ENCODE data around the gene HPS3.
"Not testable (repeated sequence)": the region's sequence is repeated elsewhere in the genome, so short reads cannot be mapped to it uniquely, and the experiment has no call there.

HPS3 gene

DNA sequence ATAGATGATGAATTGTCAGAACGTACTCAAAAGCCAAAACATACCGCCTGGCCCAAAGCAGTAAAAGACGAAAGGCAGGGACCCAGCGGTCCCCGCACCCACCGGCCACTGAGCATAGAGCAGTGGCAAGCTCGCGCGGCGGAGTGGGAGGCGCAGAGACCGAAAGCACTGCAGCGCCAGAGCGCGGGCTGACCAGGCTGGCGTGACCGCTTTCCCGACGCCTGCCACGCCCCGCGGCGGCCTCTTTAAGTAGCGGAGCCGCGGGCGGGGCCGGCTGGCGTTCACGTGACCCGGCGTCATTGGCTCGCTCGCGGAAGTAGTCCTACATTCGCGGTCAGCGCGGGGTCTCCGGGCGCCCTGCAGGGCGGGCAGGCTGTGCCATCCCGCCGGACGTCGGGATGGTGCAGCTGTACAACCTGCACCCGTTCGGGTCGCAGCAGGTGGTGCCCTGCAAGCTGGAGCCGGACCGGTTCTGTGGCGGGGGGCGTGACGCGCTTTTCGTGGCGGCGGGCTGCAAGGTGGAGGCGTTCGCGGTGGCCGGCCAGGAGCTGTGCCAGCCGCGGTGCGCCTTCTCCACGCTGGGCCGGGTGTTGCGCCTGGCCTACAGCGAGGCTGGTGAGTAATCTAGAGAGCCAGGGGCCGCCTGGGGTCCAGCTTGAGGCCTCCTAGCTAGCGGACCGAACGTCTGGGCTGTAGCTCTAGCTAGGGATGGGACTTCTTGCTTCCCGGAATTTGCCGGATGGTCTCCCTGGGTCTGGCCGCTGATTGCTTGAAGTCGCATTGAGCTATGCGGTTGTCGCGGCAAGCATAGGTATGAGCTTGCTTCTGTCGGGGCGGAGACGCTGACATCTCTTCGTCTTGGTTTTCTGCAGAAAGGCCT is at the start of gene HPS3:
TSS of gene HPS3 (plus strand) at position 313 of the 880 bp plus-strand sequence. CDS start at position 399, 86 bp downstream.
- DNase-seq = peak; percentile 86

GRCh38 chr3:149080011-149080698 is 49.3 kb upstream of the HPS3 start:
- no peak for DNase-seq

- no peak for DNase-seq
Measured at GRCh38 chr3:149080699-149081091, 48.7 kb upstream of the HPS3 start.

GRCh38 chr3:149081772-149082171 is 47.7 kb upstream of the HPS3 start:
- DNase-seq = no peak

GRCh38 chr3:149085828-149086231 is 43.6 kb upstream of the HPS3 start:
- no peak for DNase-seq

DNA sequence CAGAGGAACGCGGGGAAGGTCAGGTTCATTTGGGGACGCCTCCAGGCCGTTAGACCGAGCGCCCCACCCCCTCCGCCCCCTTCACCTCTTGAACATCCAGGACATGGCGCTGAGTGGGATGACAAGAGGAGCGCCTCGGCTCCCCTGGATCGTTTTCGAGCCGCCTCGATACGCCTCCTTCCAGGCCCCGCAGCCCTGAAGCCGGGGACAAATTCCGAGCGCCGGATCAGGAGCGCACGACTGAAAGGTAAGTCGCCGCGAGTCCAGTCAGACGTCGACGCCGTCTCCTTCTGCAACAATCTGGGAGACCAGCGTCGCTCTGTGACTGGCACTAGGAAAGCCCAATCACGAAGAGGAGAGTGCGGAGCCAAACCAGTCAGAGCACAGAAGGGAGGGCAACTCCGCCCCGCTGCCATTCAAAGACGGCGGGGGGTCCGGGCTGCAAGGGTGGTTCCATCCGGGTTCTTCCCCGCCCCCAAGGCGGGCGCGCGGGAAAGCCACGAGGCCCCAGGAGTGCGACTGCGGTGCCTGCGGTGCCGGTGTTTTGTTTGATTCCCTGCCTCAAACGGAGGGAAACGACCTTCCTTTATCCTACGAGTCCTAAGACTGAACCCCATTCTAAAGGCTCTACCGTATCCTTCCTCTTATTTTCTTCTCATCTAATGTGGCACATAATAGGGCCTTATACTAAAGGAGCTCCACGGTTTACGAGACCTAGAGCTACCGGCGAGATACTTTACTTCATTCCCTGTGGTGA is 43.0 kb upstream of the HPS3 start, which contains the start of gene HLTF:
TSS of gene HLTF (minus strand) at position 302 of the 757 bp plus-strand sequence. CDS start at position 105, 197 bp downstream.
- peak; percentile 93 for DNase-seq

- no peak for DNase-seq
Measured at GRCh38 chr3:149087208-149087607, 42.2 kb upstream of the HPS3 start.

DNA sequence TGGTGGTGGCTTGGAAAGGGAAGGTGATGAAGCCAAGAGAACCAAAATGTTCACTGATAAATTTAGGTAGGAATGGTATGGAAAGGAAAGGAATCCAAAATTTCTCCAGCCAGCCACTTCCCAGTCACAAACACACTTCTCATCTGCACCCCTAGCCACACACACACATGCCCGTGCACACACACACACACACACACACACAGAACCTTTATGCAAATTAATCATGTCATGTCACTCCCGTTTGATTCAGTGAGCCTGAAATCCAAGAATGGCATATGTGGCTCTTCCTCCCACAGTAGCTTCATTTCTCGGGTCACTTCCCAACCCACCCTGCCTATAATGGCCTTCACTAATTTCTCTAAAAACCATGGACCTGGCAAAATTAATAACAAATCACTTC is 40.0 kb upstream of the HPS3 start:
- DNase-seq = no peak

DNA sequence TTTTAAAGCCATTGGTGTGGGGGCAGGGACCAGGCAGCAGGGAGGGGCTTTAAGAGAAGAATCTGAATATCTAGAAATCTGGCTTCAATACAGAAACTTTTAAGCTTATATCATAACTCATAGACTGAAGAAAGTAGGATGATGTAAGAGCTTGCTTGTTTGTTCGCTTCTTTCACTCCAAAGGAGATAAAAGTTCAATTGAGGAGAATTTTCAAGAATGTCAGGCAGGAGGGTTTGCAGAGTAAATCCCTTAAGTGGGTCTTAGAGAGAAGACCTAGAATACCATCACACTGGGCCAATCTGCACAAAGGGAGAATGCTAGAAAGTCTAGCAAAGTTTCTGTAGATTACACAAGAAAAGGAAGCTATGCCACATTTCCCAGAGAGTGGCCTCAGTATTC is 39.0 kb upstream of the HPS3 start:
- DNase-seq = no peak

GRCh38 chr3:149090907-149091306 is 38.5 kb upstream of the HPS3 start:
- DNase-seq = no peak

- no peak for DNase-seq
Measured at GRCh38 chr3:149091983-149092382, 37.5 kb upstream of the HPS3 start.

DNA sequence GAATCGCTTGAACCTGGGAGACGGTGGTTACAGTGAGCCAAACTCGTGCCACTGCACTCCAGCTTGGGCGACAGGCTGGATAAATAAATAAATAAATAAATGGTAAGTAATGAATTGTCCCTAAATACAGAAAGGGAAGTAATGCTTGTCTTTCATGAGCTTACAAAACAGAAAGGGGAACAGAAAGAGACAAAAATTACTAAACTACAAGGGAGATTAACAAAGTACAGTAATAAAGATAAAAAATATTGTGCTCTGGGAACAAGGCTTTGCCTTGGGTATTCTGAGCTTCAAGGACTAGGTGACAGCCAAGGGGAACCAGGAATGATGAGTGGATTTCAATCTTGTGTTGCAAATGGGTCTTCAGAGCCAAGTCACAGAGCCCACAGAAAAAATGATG is 34.0 kb upstream of the HPS3 start:
- no peak for DNase-seq

DNA sequence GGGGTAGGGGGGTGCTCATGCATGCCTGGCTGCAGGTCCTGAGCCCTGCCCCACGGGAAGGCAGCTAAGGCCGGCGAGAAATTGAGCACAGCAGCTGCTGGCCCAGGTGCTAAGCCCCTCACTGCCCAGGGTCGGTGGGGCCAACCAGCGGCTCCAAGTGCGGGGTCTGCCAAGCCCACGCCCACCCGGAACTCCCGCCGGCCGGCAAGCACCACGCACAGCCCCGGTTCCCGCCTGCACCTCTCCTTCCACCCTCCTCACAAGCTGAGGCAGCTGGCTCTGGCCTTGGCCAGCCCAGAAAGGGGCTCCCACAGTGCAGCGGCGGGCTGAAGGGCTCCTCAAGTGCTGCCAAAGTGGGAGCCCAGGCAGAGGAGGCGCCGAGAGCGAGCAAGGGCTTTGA is 31.5 kb upstream of the HPS3 start:
- not testable (repeated sequence) for DNase-seq

- DNase-seq = no peak
Measured at GRCh38 chr3:149101154-149101553, 28.3 kb upstream of the HPS3 start.

GRCh38 chr3:149101641-149102040 is 27.8 kb upstream of the HPS3 start:
- DNase-seq = no peak

- no peak for DNase-seq
Measured at GRCh38 chr3:149104484-149104883, 25.0 kb upstream of the HPS3 start.

- no peak for DNase-seq
Measured at GRCh38 chr3:149114458-149114857, 15.0 kb upstream of the HPS3 start.

DNA sequence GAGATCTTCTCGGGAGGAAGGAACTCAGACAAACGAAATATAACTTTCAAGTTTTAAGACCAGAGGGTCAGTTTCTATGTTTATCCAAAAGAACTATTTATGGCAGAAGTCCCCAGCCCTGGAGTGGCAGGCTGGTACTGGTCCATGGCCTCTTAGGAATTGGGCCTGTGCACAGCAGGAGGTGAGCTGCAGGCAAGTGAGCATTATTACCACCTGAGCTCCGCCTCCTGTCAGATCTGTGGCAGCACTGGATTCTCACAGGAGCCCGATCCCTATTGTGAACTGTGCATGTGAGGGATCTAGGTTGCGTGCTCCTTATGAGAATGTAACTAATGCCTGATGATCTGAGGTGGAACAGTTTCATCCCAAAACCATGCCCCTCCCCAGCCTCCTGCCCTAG is 14.3 kb upstream of the HPS3 start:
- DNase-seq = no peak

GRCh38 chr3:149118724-149119123 is 10.7 kb upstream of the HPS3 start:
- no peak for DNase-seq

DNA sequence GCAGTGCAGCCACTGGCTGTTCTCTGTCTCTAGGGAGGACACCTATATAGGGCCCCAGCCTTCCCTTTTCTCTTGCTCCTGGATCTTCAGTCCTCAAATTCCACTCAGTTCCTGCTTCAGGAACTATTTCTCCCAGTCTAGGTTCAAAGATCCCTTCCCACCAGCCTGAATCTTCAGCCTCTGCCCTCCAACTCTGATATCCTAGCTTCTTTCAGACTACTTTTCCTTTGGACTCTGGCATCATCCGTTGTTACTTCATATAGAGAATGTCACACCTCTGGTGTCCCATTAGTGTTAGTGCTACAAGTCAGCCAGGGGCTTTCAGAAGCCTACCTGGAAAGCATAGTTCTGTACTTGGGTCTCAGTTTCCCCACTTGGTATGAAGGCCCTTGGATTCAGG is 10.0 kb upstream of the HPS3 start:
- DNase-seq = no peak

DNA sequence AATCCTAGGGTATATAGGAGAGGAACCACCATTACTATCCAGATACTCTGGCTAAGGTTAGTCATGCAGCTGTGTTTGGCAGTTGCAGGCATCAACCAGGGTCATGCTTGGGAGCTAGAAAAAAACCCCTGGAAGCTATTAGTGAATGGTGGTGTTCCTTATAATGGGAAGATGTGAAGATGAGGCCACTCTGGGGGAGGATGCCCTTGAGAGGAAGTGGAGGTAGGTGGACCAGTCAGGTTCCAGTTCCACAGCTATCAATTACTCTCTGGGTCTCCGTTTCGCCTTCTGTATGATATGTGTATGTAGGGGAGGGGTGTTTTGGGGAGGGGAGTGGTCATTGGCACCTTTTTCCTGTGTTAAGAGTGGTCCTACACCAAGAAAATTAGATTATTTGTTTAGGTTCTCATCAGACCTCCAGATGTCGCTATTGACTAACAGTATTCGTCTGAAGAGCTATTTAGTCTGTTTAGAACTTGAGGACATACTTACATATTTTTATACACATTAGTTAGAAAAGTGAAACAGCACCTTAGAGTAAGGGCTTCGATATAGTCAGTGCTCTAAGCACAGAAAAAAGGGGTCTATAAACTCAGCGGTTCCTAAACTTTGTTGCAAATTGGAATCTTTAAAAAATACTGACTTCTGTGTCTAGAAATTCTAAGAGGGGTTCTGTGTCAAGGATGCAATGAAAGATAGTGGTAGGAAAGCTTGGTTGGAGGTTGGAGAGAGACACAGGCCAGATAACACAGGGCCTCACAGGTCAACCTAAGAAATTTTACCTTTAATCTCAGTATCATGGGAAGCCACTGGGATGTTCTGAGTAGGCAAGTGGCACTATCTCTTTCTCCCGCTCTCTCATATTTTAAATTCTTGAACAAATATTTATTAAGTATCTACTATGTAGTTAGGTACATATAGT is 9.1 kb upstream of the HPS3 start:
- DNase-seq = no peak
